GM18498 (cell line): Measurements from ENCODE around the gene AGAP3.

Experiments
- ATAC-seq: cut with Tn5 transposase; IDR thresholded peaks from one replicate; pipeline ENCODE4 v1.9.1; 2021; ENCODE audit warnings: mild to moderate bottlenecking, moderate library complexity; ENCODE audit not compliant: unreplicated experiment

Gene AGAP3

GRCh38 chr7:151152643-151153513 lies 66.6 kb downstream of the AGAP3 start:
- no peak for ATAC-seq

GRCh38 chr7:151157645-151158329 lies 71.5 kb downstream of the AGAP3 start:
- ATAC-seq: no peak

GRCh38 chr7:151161757-151162156 lies 75.5 kb downstream of the AGAP3 start:
- no peak for ATAC-seq

GRCh38 chr7:151166629-151167196 lies 80.4 kb downstream of the AGAP3 start:
- ATAC-seq: no peak

- ATAC-seq: no peak
Measured at GRCh38 chr7:151167197-151167961, 81.1 kb downstream of the AGAP3 start, which contains the start of gene GBX1. GBX1 (minus strand) TSS chr7:151167694; CDS start chr7:151167548, 146 bp downstream.

GRCh38 chr7:151168003-151168786 lies 81.9 kb downstream of the AGAP3 start:
- peak; percentile 61 for ATAC-seq

GRCh38 chr7:151168787-151169162 lies 82.5 kb downstream of the AGAP3 start:
- no peak for ATAC-seq

GRCh38 chr7:151172273-151173141 lies 86.2 kb downstream of the AGAP3 start:
- peak; percentile 71 for ATAC-seq

GRCh38 chr7:151173386-151174245 lies 87.3 kb downstream of the AGAP3 start:
- ATAC-seq: no peak

- no peak for ATAC-seq
Measured at GRCh38 chr7:151174246-151175046, 88.2 kb downstream of the AGAP3 start.

GRCh38 chr7:151175047-151175792 lies 88.9 kb downstream of the AGAP3 start:
- no peak for ATAC-seq

GRCh38 chr7:151175793-151176311 lies 89.6 kb downstream of the AGAP3 start:
- ATAC-seq: no peak

- no peak for ATAC-seq
Measured at GRCh38 chr7:151176401-151176800, 90.1 kb downstream of the AGAP3 start.

- no peak for ATAC-seq
Measured at GRCh38 chr7:151177310-151177709, 91.0 kb downstream of the AGAP3 start.

- no peak for ATAC-seq
Measured at GRCh38 chr7:151178236-151178635, 92.0 kb downstream of the AGAP3 start.

- ATAC-seq: no peak
Measured at GRCh38 chr7:151178831-151179230, 92.6 kb downstream of the AGAP3 start.
